Measurements from ENCODE around the gene SSC4D.

DNA sequence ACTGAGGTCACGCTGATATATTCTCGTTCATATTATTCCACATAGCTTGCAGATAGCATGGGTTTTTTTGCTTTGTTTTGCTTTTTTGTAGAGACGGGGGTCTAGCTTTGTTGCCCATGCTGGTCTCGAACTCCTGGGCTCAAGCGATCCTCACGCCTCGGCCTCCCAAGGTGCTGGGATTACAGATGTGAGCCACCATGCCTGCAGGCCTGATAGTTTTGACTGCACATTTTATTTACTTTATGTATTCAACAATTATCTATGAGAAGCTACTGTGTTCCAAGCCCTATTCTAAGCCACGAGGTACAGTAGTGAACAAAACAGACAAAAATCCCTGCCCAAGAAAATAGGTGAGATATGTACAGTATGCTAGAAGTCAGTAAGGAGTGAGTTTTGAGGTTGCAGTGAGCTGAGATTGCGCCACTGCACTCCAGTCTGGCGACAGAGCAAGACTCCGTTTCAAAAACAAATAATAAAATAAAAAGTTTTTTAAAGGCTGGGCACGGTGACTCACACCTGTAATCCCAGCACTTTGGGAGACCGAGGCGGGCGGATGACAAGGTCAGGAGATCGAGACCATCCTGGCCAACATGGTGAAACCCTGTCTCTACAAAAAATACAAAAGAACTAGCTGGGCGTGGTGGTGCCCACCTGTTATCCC, 49.4 kb downstream of the SSC4D start:
- TF ChIP-seq POLR2AphosphoS5 (IDR thresholded peaks at IDR 0.05; ENCODE audit: low read depth, low read length) (no peak), SIN3A (IDR thresholded peaks at IDR 0.05; ENCODE audit: borderline replicate concordance, insufficient read depth, low read length) (no peak), TAF1 (IDR thresholded peaks at IDR 0.05; ENCODE audit: borderline replicate concordance, insufficient read depth, low read length) (no peak), FOXP2 (optimal IDR thresholded peaks at IDR 0.05; ENCODE audit: borderline replicate concordance, extremely low read depth, extremely low read length, insufficient read depth) (no peak)
- TF ChIP-seq, protein P1, sequence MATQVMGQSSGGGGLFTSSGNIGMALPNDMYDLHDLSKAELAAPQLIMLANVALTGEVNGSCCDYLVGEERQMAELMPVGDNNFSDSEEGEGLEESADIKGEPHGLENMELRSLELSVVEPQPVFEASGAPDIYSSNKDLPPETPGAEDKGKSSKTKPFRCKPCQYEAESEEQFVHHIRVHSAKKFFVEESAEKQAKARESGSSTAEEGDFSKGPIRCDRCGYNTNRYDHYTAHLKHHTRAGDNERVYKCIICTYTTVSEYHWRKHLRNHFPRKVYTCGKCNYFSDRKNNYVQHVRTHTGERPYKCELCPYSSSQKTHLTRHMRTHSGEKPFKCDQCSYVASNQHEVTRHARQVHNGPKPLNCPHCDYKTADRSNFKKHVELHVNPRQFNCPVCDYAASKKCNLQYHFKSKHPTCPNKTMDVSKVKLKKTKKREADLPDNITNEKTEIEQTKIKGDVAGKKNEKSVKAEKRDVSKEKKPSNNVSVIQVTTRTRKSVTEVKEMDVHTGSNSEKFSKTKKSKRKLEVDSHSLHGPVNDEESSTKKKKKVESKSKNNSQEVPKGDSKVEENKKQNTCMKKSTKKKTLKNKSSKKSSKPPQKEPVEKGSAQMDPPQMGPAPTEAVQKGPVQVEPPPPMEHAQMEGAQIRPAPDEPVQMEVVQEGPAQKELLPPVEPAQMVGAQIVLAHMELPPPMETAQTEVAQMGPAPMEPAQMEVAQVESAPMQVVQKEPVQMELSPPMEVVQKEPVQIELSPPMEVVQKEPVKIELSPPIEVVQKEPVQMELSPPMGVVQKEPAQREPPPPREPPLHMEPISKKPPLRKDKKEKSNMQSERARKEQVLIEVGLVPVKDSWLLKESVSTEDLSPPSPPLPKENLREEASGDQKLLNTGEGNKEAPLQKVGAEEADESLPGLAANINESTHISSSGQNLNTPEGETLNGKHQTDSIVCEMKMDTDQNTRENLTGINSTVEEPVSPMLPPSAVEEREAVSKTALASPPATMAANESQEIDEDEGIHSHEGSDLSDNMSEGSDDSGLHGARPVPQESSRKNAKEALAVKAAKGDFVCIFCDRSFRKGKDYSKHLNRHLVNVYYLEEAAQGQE (IDR thresholded peaks at IDR 0.05; ENCODE audit: insufficient read depth in 1 of 2, low read depth in 2 of 2, low read length in 2 of 2) = no peak
